H1 (cell line): Measurements from ENCODE around the gene GPX5.

Source experiments
- NRF1 ChIP-seq: IDR thresholded peaks from 2 replicates; pipeline ENCODE4 v1.6.1; 2011; ENCODE audit warnings: mild to moderate bottlenecking, low read depth, low read length, improper control_type of control experiment
- POLR2AphosphoS5 ChIP-seq: IDR thresholded peaks from 2 replicates; pipeline ENCODE4 v1.6.1; 2011; ENCODE audit warnings: low read depth, low read length
- TBP ChIP-seq: IDR thresholded peaks from 2 replicates; pipeline ENCODE4 v1.6.1; 2011; ENCODE audit warnings: low read depth, low read length, improper control_type of control experiment
- TF ChIP-seq, protein P1 (sequence below): IDR thresholded peaks from 2 replicates; pipeline ENCODE4 v1.6.1; 2012; ENCODE audit warnings: inconsistent platforms

DNA sequence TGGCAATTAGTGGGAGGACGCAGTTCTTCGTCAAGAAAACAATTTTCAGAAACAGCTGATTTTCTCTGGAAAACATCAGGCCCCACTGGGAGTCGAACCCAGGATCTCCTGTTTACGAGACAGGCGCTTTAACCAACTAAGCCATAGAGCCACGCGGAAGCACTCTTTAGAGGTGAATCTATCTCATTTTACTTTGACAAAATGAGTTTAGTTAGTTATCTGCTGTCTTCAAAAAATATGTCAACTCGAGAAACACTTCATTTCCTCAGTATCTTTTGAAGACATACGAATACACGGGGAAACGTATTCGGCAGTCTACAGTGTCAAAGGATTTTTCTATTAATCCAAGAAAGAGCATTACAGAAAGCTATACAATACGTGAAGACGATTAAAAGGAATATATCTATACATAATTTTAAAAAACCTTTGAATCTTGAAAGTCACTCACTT, 36.7 kb upstream of the GPX5 start:
- TF ChIP-seq, protein P1, sequence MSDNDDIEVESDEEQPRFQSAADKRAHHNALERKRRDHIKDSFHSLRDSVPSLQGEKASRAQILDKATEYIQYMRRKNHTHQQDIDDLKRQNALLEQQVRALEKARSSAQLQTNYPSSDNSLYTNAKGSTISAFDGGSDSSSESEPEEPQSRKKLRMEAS: no peak
- TF ChIP-seq TBP: peak; percentile 100
- TF ChIP-seq POLR2AphosphoS5: no peak
- no peak; the same call in 1 of the 2 replicates for TF ChIP-seq NRF1
